HUDEP-2 (cell line): Measurements from ENCODE around the gene ADRM1.

ENCODE experiments used
- DNase-seq, 76 experiments: peaks; one replicate each; lab custom pipeline; 2025; ENCODE audit not compliant: unreplicated experiment in 76 of 76; lab: John Stamatoyannopoulos, UW

The ADRM1 gene

GRCh38 chr20:62296724-62297448 lies 5.9 kb upstream of the ADRM1 start:
- no peak for DNase-seq

- DNase-seq = no peak
Observed at GRCh38 chr20:62297449-62298227, 5.2 kb upstream of the ADRM1 start.

- DNase-seq = no peak
Observed at GRCh38 chr20:62298577-62299249, 4.1 kb upstream of the ADRM1 start.

GRCh38 chr20:62299666-62300236 lies 3.0 kb upstream of the ADRM1 start:
- no peak for DNase-seq

GRCh38 chr20:62300319-62300718 lies 2.5 kb upstream of the ADRM1 start:
- no peak for DNase-seq

- no peak for DNase-seq
Observed at GRCh38 chr20:62301111-62301668, 1.6 kb upstream of the ADRM1 start.

- DNase-seq = peak in 74 of 76 experiments; percentile 54 to 94 (median 85)
Observed at GRCh38 chr20:62301773-62302340, 940 bp upstream of the ADRM1 start.

GRCh38 chr20:62303062-62303339 lies 204 bp downstream of the ADRM1 start:
- DNase-seq = no peak

- peak in 25 of 76 experiments; percentile 4 to 46 (median 15) for DNase-seq
Observed at GRCh38 chr20:62303340-62304226, 786 bp downstream of the ADRM1 start.

GRCh38 chr20:62304331-62305148 lies 1.7 kb downstream of the ADRM1 start:
- DNase-seq = no peak

GRCh38 chr20:62305149-62305764 lies 2.5 kb downstream of the ADRM1 start:
- DNase-seq = peak in 3 of 76 experiments; percentile 10 to 18 (median 12)

- no peak for DNase-seq
Observed at GRCh38 chr20:62305765-62306413, 3.1 kb downstream of the ADRM1 start.

GRCh38 chr20:62306414-62307187 lies 3.8 kb downstream of the ADRM1 start:
- no peak for DNase-seq

- DNase-seq = peak in 14 of 76 experiments; percentile 2 to 51 (median 14)
Observed at GRCh38 chr20:62307226-62308101, 4.7 kb downstream of the ADRM1 start.

- DNase-seq = no peak
Observed at GRCh38 chr20:62308102-62308822, 5.5 kb downstream of the ADRM1 start.
